GM12878 (cell line): ENCODE measurements around the gene CSMD2. TPM values are rescaled to one million over a fixed set of nuclear protein-coding genes. Genes with fewer than 3 reads are reported as not detected.

Source experiments
- ATAC-seq: fragments of 200-7000 bp; cut with Tn5 transposase; 3 replicates; pipeline ENCODE4 v1.9.1; 2020; ENCODE audit warnings: mild to moderate bottlenecking, moderate library complexity
- BruUV-seq: library from RNA; stranded (reverse); fragments of 400-500 nt; replicated peaks from 2 replicates; lab custom pipeline; 2021; lab: Mats Ljungman, UMichigan
- CTCF ChIA-PET: fragments of 300-600 bp; sonication (Branson Sonifier 250); formaldehyde crosslinking; extraction: SDS; loops from one replicate; lab custom pipeline; 2021; ENCODE audit warnings: inconsistent platforms; lab: Yijun Ruan, JAX
- POLR2A ChIA-PET: fragments of 350-600 bp; formaldehyde crosslinking; extraction: SDS; loops from one replicate; lab custom pipeline; 2021; ENCODE audit warnings: inconsistent platforms; lab: Charles Lee
- RAD21 ChIA-PET: fragments of 300-600 bp; sonication (Branson Sonifier 250); formaldehyde crosslinking; loops from one replicate; lab custom pipeline; 2023; ENCODE audit warnings: antibody characterized with exemption; ENCODE audit not compliant: unreplicated experiment; lab: Charles Lee
- SMC1A ChIA-PET: fragments of 300-600 bp; sonication (Branson Sonifier 250); formaldehyde crosslinking; loops from one replicate; lab custom pipeline; 2023; ENCODE audit not compliant: unreplicated experiment, uncharacterized antibody; lab: Charles Lee
- DNase-seq: peaks from one replicate; pipeline ENCODE4 v3.0.0-alpha.2; 2011; ENCODE audit warnings: low read depth, low spot score
- FAIRE-seq: peaks from 3 replicates; lab custom pipeline; 2011; peaks lifted over from hg19 to GRCh38; lab: Jason Lieb, UNC
- H2AFZ ChIP-seq: 2 replicates; pipeline ENCODE4 v1.6.0; 2011; ENCODE audit warnings: low read depth, low read length, control low read depth; ENCODE audit not compliant: control insufficient read depth
- H3K27ac ChIP-seq: 2 replicates; pipeline ENCODE4 v1.5.1; 2011; ENCODE audit warnings: control low read depth; ENCODE audit not compliant: control insufficient read depth, insufficient read depth
- H3K27me3 ChIP-seq, 2 experiments: replicated peaks in 1 of 2; 2 replicates each; pipeline versions ENCODE4 v1.6.0 to v1.6.1; 2011; ENCODE audit warnings: low read length in 1 of 2; ENCODE audit not compliant: control insufficient read depth in 2 of 2, insufficient read depth in 2 of 2
- H3K36me3 ChIP-seq, 2 experiments: 2 replicates each; pipeline ENCODE4 v1.5.1; 2011; ENCODE audit warnings: low read length in 1 of 2; ENCODE audit not compliant: control insufficient read depth in 2 of 2, insufficient read depth in 2 of 2
- H3K4me1 ChIP-seq: 2 replicates; pipeline ENCODE4 v1.6.1; 2011; ENCODE audit warnings: mild to moderate bottlenecking, low read length, moderate library complexity, mixed read lengths; ENCODE audit not compliant: control insufficient read depth, insufficient read depth
- H3K4me2 ChIP-seq: 2 replicates; pipeline ENCODE4 v1.6.0; 2011; ENCODE audit warnings: control low read depth; ENCODE audit not compliant: control insufficient read depth, insufficient read depth
- H3K4me3 ChIP-seq: fragments of 200-600 bp; sonication (generic); 2 replicates; pipeline ENCODE4 v1.5.1; 2016
- H3K79me2 ChIP-seq: 2 replicates; pipeline ENCODE4 v1.6.0; 2011; ENCODE audit warnings: low read length; ENCODE audit not compliant: control insufficient read depth, insufficient read depth
- H3K9ac ChIP-seq: 2 replicates; pipeline ENCODE4 v1.8.0; 2011; ENCODE audit warnings: low read length, control low read depth, mixed read lengths; ENCODE audit not compliant: control insufficient read depth, insufficient read depth
- H3K9me3 ChIP-seq: replicated peaks from 3 replicates; pipeline ENCODE4 v1.5.1; 2011; ENCODE audit warnings: mild to moderate bottlenecking, low read length; ENCODE audit not compliant: control insufficient read depth, insufficient read depth
- H4K20me1 ChIP-seq: 2 replicates; pipeline ENCODE4 v1.6.0; 2011; ENCODE audit not compliant: control insufficient read depth, insufficient read depth
- GABPA ChIP-seq: IDR thresholded peaks from 2 replicates; pipeline ENCODE4 v1.6.1; 2014; ENCODE audit warnings: antibody characterized with exemption, low read depth, mild to moderate bottlenecking, inconsistent platforms
- NFXL1 ChIP-seq: fragments of 450-650 bp; IDR thresholded peaks from 2 replicates; pipeline ENCODE4 v1.6.1; 2017; ENCODE audit warnings: antibody characterized with exemption, mild to moderate bottlenecking, borderline replicate concordance
- WRNIP1 ChIP-seq: IDR thresholded peaks from 2 replicates; pipeline ENCODE4 v1.6.1; 2011; ENCODE audit warnings: low read depth, low read length, improper control_type of control experiment, borderline replicate concordance
- WGBS: methylation state at CpG from one replicate; pipeline ENCODE4 v1.1.6; 2016; ENCODE audit warnings: low lambda C conversion rate; ENCODE audit not compliant: insufficient replicate concordance, insufficient coverage; ENCODE audit errors: missing lambda C conversion rate; 5-methylcytosine and 5-hydroxymethylcytosine counted together
- in situ Hi-C: fragments of 300-500 bp; cut with MboI; formaldehyde crosslinking; loops from 9 replicates; pipeline ENCODE4 v1.14.3; 2018; ENCODE audit warnings: mixed read lengths
- intact Hi-C: fragments of 100-400 bp; cut with micrococcal nuclease; formaldehyde crosslinking; loops from one replicate; pipeline ENCODE4 v1.14.2; 2022; ENCODE audit not compliant: unreplicated experiment
- polyA plus RNA-seq, 11 experiments: library from polyadenylated mRNA; depleted of rRNA in 4 of 11; unstranded in 6 of 11; stranded (reverse) in 5 of 11; fragments of >200 nt; fragmentation: Nextera tagmentation in 4 of 11; fragmentation: Illumina TruSeq in 1 of 11; extraction: Ambion mirVana in 4 of 11; extraction: Trizol in 1 of 11; gene quantifications; 1 replicate in 1 of 11; 2 replicates in 10 of 11; pipeline versions ENCODE4 v1.2.1 to v1.2.3, GENCODE V29; 2011 to 2016; ENCODE audit warnings: inconsistent platforms in 2 of 11, missing spikeins in 2 of 11, low read depth in 1 of 11
- total RNA-seq, 4 experiments: library from RNA; depleted of rRNA in 3 of 4; stranded (reverse); fragments of >200 nt in 3 of 4; fragmentation: Illumina TruSeq in 1 of 4; extraction: Trizol in 1 of 4; gene quantifications; 2 replicates each; pipeline versions ENCODE4 v1.2.1 to v1.2.3, GENCODE V29; 2013 to 2021
- TF ChIP-seq, protein P1 (sequence below), 3 experiments: IDR thresholded peaks in 2 of 3; conservative IDR thresholded peaks in 1 of 3; 2 replicates each; pipeline ENCODE4 v1.5.1; 2011; ENCODE audit warnings: low read depth in 3 of 3, low read length in 3 of 3, mild to moderate bottlenecking in 3 of 3, control low read depth in 2 of 3, moderate library complexity in 2 of 3, inconsistent platforms in 1 of 3, mixed read lengths in 1 of 3; ENCODE audit not compliant: control insufficient read depth in 2 of 3, insufficient read depth in 1 of 3; ENCODE audit errors: extremely low read depth in 1 of 3
- TF ChIP-seq, protein P2 (sequence below): fragments of 450-650 bp; formaldehyde crosslinking; IDR thresholded peaks from 2 replicates; pipeline ENCODE4 v1.4.0; 2020; ENCODE audit warnings: mild to moderate bottlenecking, moderate library complexity

CSMD2 gene
- total and polyA plus RNA-seq, 10 of the 15 experiments (the other 5 are each of a cell fraction or from before 2014, with no cell fraction given), result under 0.01 TPM; not detected in 9

DNA sequence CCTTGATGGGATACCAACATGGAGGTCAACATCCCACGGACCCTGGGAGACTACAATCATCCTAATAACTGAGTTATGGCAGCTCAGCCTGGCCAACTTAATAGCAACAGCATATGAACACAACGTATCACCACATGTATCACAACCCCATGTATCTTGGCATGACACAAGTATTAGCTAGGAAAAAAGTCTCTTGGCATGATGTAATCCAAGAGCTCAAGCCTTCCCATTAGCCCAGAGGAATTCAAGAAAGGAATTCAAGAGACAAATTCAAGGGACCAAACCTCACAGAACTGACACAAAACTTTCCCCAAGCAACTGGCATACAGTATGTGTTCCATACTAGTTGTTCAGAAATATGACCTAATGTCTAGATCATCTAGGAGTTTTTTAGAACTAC lies 402.1 kb downstream of the CSMD2 start:
- in situ Hi-C loops, result no loop called here
- RAD21 ChIA-PET, result no interaction called here
- WGBS, result 19% methylated on average over 2 of the region's 2 CpGs
- FAIRE-seq (no peak), DNase-seq (no peak)
- CTCF ChIA-PET, result no interaction called here
- POLR2A ChIA-PET, result no interaction called here
- no TSS peak for BruUV-seq
- SMC1A ChIA-PET, result no interaction called here
- H3K36me3 ChIP-seq, result no peaks in the 10 kb centered on the region
- no peak overlapping the region for H3K4me3 ChIP-seq
- H3K9me3 ChIP-seq, result no peaks in the 10 kb centered on the region
- no peaks in the 10 kb centered on the region for H3K79me2 ChIP-seq
- no peak overlapping the region for H3K9ac ChIP-seq
- H4K20me1 ChIP-seq, result no peaks in the 10 kb centered on the region
- TF ChIP-seq WRNIP1 (no peak), GABPA (no peak), NFXL1 (no peak)
- TF ChIP-seq, protein P1, sequence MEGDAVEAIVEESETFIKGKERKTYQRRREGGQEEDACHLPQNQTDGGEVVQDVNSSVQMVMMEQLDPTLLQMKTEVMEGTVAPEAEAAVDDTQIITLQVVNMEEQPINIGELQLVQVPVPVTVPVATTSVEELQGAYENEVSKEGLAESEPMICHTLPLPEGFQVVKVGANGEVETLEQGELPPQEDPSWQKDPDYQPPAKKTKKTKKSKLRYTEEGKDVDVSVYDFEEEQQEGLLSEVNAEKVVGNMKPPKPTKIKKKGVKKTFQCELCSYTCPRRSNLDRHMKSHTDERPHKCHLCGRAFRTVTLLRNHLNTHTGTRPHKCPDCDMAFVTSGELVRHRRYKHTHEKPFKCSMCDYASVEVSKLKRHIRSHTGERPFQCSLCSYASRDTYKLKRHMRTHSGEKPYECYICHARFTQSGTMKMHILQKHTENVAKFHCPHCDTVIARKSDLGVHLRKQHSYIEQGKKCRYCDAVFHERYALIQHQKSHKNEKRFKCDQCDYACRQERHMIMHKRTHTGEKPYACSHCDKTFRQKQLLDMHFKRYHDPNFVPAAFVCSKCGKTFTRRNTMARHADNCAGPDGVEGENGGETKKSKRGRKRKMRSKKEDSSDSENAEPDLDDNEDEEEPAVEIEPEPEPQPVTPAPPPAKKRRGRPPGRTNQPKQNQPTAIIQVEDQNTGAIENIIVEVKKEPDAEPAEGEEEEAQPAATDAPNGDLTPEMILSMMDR (IDR thresholded peaks at IDR 0.05 in 2 of 3, conservative IDR thresholded peaks at IDR 0.05 in 1 of 3; ENCODE audit: control insufficient read depth in 2 of 3, extremely low read depth in 1 of 3, insufficient read depth in 1 of 3, low read depth in 3 of 3, low read length in 3 of 3), result no peak
- TF ChIP-seq, protein P2, sequence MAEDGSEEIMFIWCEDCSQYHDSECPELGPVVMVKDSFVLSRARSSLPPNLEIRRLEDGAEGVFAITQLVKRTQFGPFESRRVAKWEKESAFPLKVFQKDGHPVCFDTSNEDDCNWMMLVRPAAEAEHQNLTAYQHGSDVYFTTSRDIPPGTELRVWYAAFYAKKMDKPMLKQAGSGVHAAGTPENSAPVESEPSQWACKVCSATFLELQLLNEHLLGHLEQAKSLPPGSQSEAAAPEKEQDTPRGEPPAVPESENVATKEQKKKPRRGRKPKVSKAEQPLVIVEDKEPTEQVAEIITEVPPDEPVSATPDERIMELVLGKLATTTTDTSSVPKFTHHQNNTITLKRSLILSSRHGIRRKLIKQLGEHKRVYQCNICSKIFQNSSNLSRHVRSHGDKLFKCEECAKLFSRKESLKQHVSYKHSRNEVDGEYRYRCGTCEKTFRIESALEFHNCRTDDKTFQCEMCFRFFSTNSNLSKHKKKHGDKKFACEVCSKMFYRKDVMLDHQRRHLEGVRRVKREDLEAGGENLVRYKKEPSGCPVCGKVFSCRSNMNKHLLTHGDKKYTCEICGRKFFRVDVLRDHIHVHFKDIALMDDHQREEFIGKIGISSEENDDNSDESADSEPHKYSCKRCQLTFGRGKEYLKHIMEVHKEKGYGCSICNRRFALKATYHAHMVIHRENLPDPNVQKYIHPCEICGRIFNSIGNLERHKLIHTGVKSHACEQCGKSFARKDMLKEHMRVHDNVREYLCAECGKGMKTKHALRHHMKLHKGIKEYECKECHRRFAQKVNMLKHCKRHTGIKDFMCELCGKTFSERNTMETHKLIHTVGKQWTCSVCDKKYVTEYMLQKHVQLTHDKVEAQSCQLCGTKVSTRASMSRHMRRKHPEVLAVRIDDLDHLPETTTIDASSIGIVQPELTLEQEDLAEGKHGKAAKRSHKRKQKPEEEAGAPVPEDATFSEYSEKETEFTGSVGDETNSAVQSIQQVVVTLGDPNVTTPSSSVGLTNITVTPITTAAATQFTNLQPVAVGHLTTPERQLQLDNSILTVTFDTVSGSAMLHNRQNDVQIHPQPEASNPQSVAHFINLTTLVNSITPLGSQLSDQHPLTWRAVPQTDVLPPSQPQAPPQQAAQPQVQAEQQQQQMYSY (CRISPR knock-in tag), result no peak
- TF ChIP-seq, all 136 proteins: peak for 0
- Histone ChIP-seq H3K4me1 (no peaks in the 10 kb centered on the region), H3K27ac (no peak overlapping the region), H3K4me2 (no peak overlapping the region), H2AFZ (no peak overlapping the region), H3K27me3 (no peaks in the 10 kb centered on the region)
- intact Hi-C loops, result no loop called here
- ATAC-seq, result no peak
